Natural killer cell (primary cell): Measurements from ENCODE around the gene B3GNT4. TPM values are rescaled to one million over a fixed set of nuclear protein-coding genes. Genes with fewer than 3 reads are reported as not detected.

Experiments
- ATAC-seq, 3 donors: fragments of 150-1000 bp in 2 of 3; fragments of 200-7000 bp in 1 of 3; cut with Tn5 transposase; 1 replicate in 1 of 3; 2 replicates in 2 of 3; pipeline ENCODE4 v1.10.0; 2021; ENCODE audit warnings: mild to moderate bottlenecking in 2 of 3, moderate library complexity in 2 of 3
- DNase-seq, 2 donors: peaks; one replicate each; pipeline versions ENCODE4 v3.0.0 to v3.0.0-alpha.2; 2013 to 2021; ENCODE audit warnings: mixed read lengths in 1 of 2
- H3K27ac ChIP-seq: one replicate; pipeline ENCODE4 v1.5.1; 2013; ENCODE audit warnings: mild to moderate bottlenecking, low read length
- H3K27me3 ChIP-seq: one replicate; pipeline ENCODE4 v1.6.1; 2013; ENCODE audit warnings: low read length; ENCODE audit not compliant: control insufficient read depth, insufficient read depth
- H3K36me3 ChIP-seq: one replicate; pipeline ENCODE4 v1.6.1; 2013; ENCODE audit warnings: low read length; ENCODE audit not compliant: control insufficient read depth, insufficient read depth
- H3K4me1 ChIP-seq: one replicate; pipeline ENCODE4 v1.6.1; 2013; ENCODE audit warnings: low read length; ENCODE audit not compliant: control insufficient read depth, insufficient read depth
- H3K4me3 ChIP-seq: one replicate; pipeline ENCODE4 v1.5.1; 2013; ENCODE audit warnings: low read length
- H3K9me3 ChIP-seq: one replicate; pipeline ENCODE4 v1.6.1; 2013; ENCODE audit warnings: low read length; ENCODE audit not compliant: control insufficient read depth, insufficient read depth
- H3K27ac Mint-ChIP-seq, 2 donors: one replicate each; pipeline ENCODE4 v1.8.0; 2022; ENCODE audit warnings: mild to moderate bottlenecking in 2 of 2, mixed read lengths in 2 of 2, moderate library complexity in 1 of 2
- H3K27me3 Mint-ChIP-seq, 2 donors: one replicate each; pipeline ENCODE4 v1.8.0; 2022; ENCODE audit warnings: low read depth in 2 of 2, mixed read lengths in 2 of 2
- H3K36me3 Mint-ChIP-seq: one replicate; pipeline ENCODE4 v1.8.0; 2022; ENCODE audit warnings: mixed read lengths
- H3K4me1 Mint-ChIP-seq, 2 donors: one replicate each; pipeline ENCODE4 v1.8.0; 2022; ENCODE audit warnings: mixed read lengths in 2 of 2
- H3K4me3 Mint-ChIP-seq: one replicate; pipeline ENCODE4 v1.8.0; 2022; ENCODE audit warnings: mild to moderate bottlenecking, moderate library complexity, mixed read lengths
- H3K9me3 Mint-ChIP-seq, 2 donors: one replicate each; pipeline ENCODE4 v1.8.0; 2022; ENCODE audit warnings: mixed read lengths in 2 of 2
- CTCF ChIP-seq: fragments of 200-600 bp; IDR thresholded peaks from one replicate; pipeline ENCODE4 v1.8.0; 2022; ENCODE audit warnings: antibody characterized with exemption
- WGBS: methylation state at CpG from one replicate; pipeline ENCODE4 v1.1.7; 2013; ENCODE audit warnings: missing lambda C conversion rate; ENCODE audit not compliant: insufficient coverage; 5-methylcytosine and 5-hydroxymethylcytosine counted together
- intact Hi-C: fragments of 100-400 bp; cut with micrococcal nuclease; formaldehyde crosslinking; loops from one replicate; pipeline ENCODE4 v1.14.2; 2022
- total RNA-seq, 4 donors: library from RNA; stranded (reverse); fragments of 120-200 nt in 1 of 4; gene quantifications; one replicate each; pipeline versions ENCODE4 v1.2.3 to v1.2.4, GENCODE V29; 2013 to 2022

The B3GNT4 gene
- total RNA-seq, 3 donors from 2014 or later (not counting 1 experiment from before 2014, with no cell fraction given), result 0.25 to 0.68 (median 0.34) TPM

- peak in 1 of 3 donors; percentile 15 for ATAC-seq
- WGBS, result 86% methylated on average over 27 of the region's 27 CpGs
- peak overlapping the region; percentile 47 for H3K4me3 Mint-ChIP-seq
These were observed 2.8 kb downstream of the B3GNT4 start for GRCh38 chr12:122206111-122206881.

GRCh38 chr12:122206976-122207375 lies 3.5 kb downstream of the B3GNT4 start:
- Mint-ChIP-seq H3K36me3 (no peaks in the 10 kb centered on the region), H3K27me3 (peaks cover 8 to 13% of the 10 kb centered on the region in 2 donors), H3K27ac (no peak overlapping the region), H3K4me3 (no peak overlapping the region), H3K4me1 (peaks cover 7 to 14% of the 10 kb centered on the region in 2 donors), H3K9me3 (no peaks in the 10 kb centered on the region)
- Histone ChIP-seq H3K27me3 (peaks cover 18% of the 10 kb centered on the region), H3K9me3 (no peaks in the 10 kb centered on the region), H3K36me3 (peaks cover 37% of the 10 kb centered on the region), H3K4me3 (no peak overlapping the region), H3K4me1 (peaks cover 12% of the 10 kb centered on the region), H3K27ac (no peak overlapping the region)
- no peak for TF ChIP-seq CTCF
- DNase-seq, result no peak
- WGBS, result 97% methylated on average over 6 of the region's 8 CpGs
- peak in 1 of 3 donors; percentile 6 for ATAC-seq
- intact Hi-C loops, result no loop called here

More at GRCh38 chr12:122206111-122206881, 2.8 kb downstream of the B3GNT4 start:
- DNase-seq, result no peak
- peaks cover 8 to 16% of the 10 kb centered on the region in 2 donors for H3K27me3 Mint-ChIP-seq
- H3K36me3 Mint-ChIP-seq, result no peaks in the 10 kb centered on the region
- no peaks in the 10 kb centered on the region for H3K9me3 Mint-ChIP-seq
- intact Hi-C loops, result no loop called here
- Histone ChIP-seq H3K27ac (no peak overlapping the region), H3K4me3 (no peak overlapping the region), H3K27me3 (peaks cover 25% of the 10 kb centered on the region), H3K9me3 (no peaks in the 10 kb centered on the region), H3K36me3 (peaks cover 30% of the 10 kb centered on the region), H3K4me1 (peaks cover 12% of the 10 kb centered on the region)
- peak overlapping the region in 1 of 2 donors; percentile 9 for H3K27ac Mint-ChIP-seq
- H3K4me1 Mint-ChIP-seq, result peaks cover 7 to 14% of the 10 kb centered on the region in 2 donors
- TF ChIP-seq CTCF, result no peak

- 98% methylated on average over 6 of the region's 8 CpGs for WGBS
- Mint-ChIP-seq H3K4me3 (no peak overlapping the region), H3K4me1 (peaks cover 7 to 14% of the 10 kb centered on the region in 2 donors), H3K27me3 (peaks cover 8 to 13% of the 10 kb centered on the region in 2 donors), H3K9me3 (no peaks in the 10 kb centered on the region), H3K27ac (no peak overlapping the region), H3K36me3 (no peaks in the 10 kb centered on the region)
- Histone ChIP-seq H3K4me1 (peaks cover 12% of the 10 kb centered on the region), H3K4me3 (no peak overlapping the region), H3K27ac (no peak overlapping the region), H3K27me3 (peaks cover 16% of the 10 kb centered on the region), H3K9me3 (no peaks in the 10 kb centered on the region), H3K36me3 (peaks cover 41% of the 10 kb centered on the region)
- DNase-seq (no peak), ATAC-seq (no peak)
- intact Hi-C loops, result no loop called here
- no peak for TF ChIP-seq CTCF
These were observed 3.9 kb downstream of the B3GNT4 start for GRCh38 chr12:122207391-122207790.
